Activated CD8-positive, alpha-beta T cell treated with anti-CD3 and anti-CD28 coated beads for 36 hours (primary cell): ENCODE data around the gene SLC30A2. TPM values are rescaled to one million over a fixed set of nuclear protein-coding genes. Genes with fewer than 3 reads are reported as not detected.

ENCODE experiments used
- ATAC-seq: fragments of 200-7000 bp; cut with Tn5 transposase; one replicate; pipeline ENCODE4 v1.10.0; 2021; ENCODE audit warnings: mild to moderate bottlenecking, moderate library complexity
- CTCF ChIA-PET: fragments of 350-600 bp; sonication (Branson Sonifier 250); formaldehyde crosslinking; loops from one replicate; lab custom pipeline; 2021; ENCODE audit warnings: antibody characterized with exemption; lab: Charles Lee
- POLR2A ChIA-PET: fragments of 350-600 bp; sonication (Branson Sonifier 250); formaldehyde crosslinking; loops from one replicate; lab custom pipeline; 2021; ENCODE audit warnings: antibody characterized with exemption; lab: Charles Lee
- DNase-seq: peaks from one replicate; pipeline ENCODE4 v3.0.0-alpha.2; 2020
- H3K27ac Mint-ChIP-seq: one replicate; pipeline ENCODE4 v1.8.0; 2021; ENCODE audit warnings: mild to moderate bottlenecking, mixed read lengths
- H3K27me3 Mint-ChIP-seq: one replicate; pipeline ENCODE4 v1.8.0; 2021; ENCODE audit warnings: mixed read lengths
- H3K36me3 Mint-ChIP-seq: one replicate; pipeline ENCODE4 v1.8.0; 2021; ENCODE audit warnings: low read depth, mixed read lengths
- H3K4me1 Mint-ChIP-seq: one replicate; pipeline ENCODE4 v1.8.0; 2021; ENCODE audit warnings: low read depth, mixed read lengths
- H3K4me3 Mint-ChIP-seq: one replicate; pipeline ENCODE4 v1.8.0; 2021; ENCODE audit warnings: mild to moderate bottlenecking, moderate library complexity, mixed read lengths
- H3K9me3 Mint-ChIP-seq: one replicate; pipeline ENCODE4 v1.8.0; 2021; ENCODE audit warnings: mixed read lengths
- CTCF ChIP-seq: fragments of 200-600 bp; IDR thresholded peaks from one replicate; pipeline ENCODE4 v1.8.0; 2022; ENCODE audit warnings: antibody characterized with exemption, mild to moderate bottlenecking
- intact Hi-C: fragments of 100-400 bp; cut with micrococcal nuclease; formaldehyde crosslinking; loops from one replicate; pipeline ENCODE4 v1.10.0; 2022
- total RNA-seq, 2 experiments: library from RNA; stranded (reverse); gene quantifications; one replicate each; pipeline ENCODE4 v1.2.3, GENCODE V29; 2021

Gene SLC30A2
- total RNA-seq, 2 experiments from 2014 or later: not detected

- H3K4me1 Mint-ChIP-seq: peaks cover 3% of the 10 kb centered on the region
- H3K27ac Mint-ChIP-seq: no peak overlapping the region
- ChIA-PET POLR2A (no interaction called here), CTCF (interaction anchor here (1.5 kb wide), 1 partner anchor 117 kb away, joined by 6 read pairs; no protein-coding TSS in a partner anchor)
- no peaks in the 10 kb centered on the region for H3K27me3 Mint-ChIP-seq
- H3K36me3 Mint-ChIP-seq: no peaks in the 10 kb centered on the region
- TF ChIP-seq CTCF: no peak
- ATAC-seq (no peak), DNase-seq (no peak)
- H3K4me3 Mint-ChIP-seq: no peak overlapping the region
- intact Hi-C loops: no loop called here
- no peaks in the 10 kb centered on the region for H3K9me3 Mint-ChIP-seq
These were observed 17.4 kb downstream of the SLC30A2 start for GRCh38 chr1:26028490-26028980.

- POLR2A ChIA-PET: no interaction called here
- H3K4me3 Mint-ChIP-seq: no peak overlapping the region
- TF ChIP-seq CTCF: no peak
- intact Hi-C loops: no loop called here
- H3K27me3 Mint-ChIP-seq: no peaks in the 10 kb centered on the region
- H3K27ac Mint-ChIP-seq: no peak overlapping the region
- no peaks in the 10 kb centered on the region for H3K36me3 Mint-ChIP-seq
- DNase-seq (peak; percentile 52), ATAC-seq (peak; percentile 78)
- CTCF ChIA-PET: interaction anchor here (0.9 to 1.5 kb wide), 3 partner anchors 11 to 336 kb away, joined by 3 to 6 read pairs (median 4); no protein-coding TSS in a partner anchor
- H3K4me1 Mint-ChIP-seq: peaks cover 3% of the 10 kb centered on the region
- H3K9me3 Mint-ChIP-seq: no peaks in the 10 kb centered on the region
These were observed 18.0 kb downstream of the SLC30A2 start for GRCh38 chr1:26027716-26028489.

GRCh38 chr1:26025517-26025916 lies 20.4 kb downstream of the SLC30A2 start:
- Mint-ChIP-seq H3K9me3 (no peaks in the 10 kb centered on the region), H3K4me3 (no peak overlapping the region), H3K27ac (no peak overlapping the region), H3K27me3 (no peaks in the 10 kb centered on the region), H3K4me1 (peaks cover 3% of the 10 kb centered on the region), H3K36me3 (no peaks in the 10 kb centered on the region)
- ChIA-PET POLR2A (no interaction called here), CTCF (no interaction called here)
- no peak for ATAC-seq
- DNase-seq: no peak
- no peak for TF ChIP-seq CTCF
- intact Hi-C loops: no loop called here

- H3K27ac Mint-ChIP-seq: no peak overlapping the region
- TF ChIP-seq CTCF: no peak
- H3K4me1 Mint-ChIP-seq: peaks cover 3% of the 10 kb centered on the region
- ChIA-PET CTCF (interaction anchor here (1.3 kb wide), 1 partner anchor 129 kb away, joined by 4 read pairs; no protein-coding TSS in a partner anchor), POLR2A (interaction anchor here (0.7 to 1.1 kb wide), 2 partner anchors 10 to 1073 kb away, joined by 3 to 5 read pairs; no protein-coding TSS in a partner anchor)
- H3K27me3 Mint-ChIP-seq: no peaks in the 10 kb centered on the region
- intact Hi-C loops: no loop called here
- H3K4me3 Mint-ChIP-seq: no peak overlapping the region
- DNase-seq (no peak), ATAC-seq (no peak)
- H3K9me3 Mint-ChIP-seq: no peaks in the 10 kb centered on the region
- no peaks in the 10 kb centered on the region for H3K36me3 Mint-ChIP-seq
These were observed 20.9 kb downstream of the SLC30A2 start for GRCh38 chr1:26025060-26025459.

- TF ChIP-seq CTCF: no peak
- intact Hi-C loops: no loop called here
- POLR2A ChIA-PET: interaction anchor here (0.6 to 1.1 kb wide), 2 partner anchors 11 to 18 kb away, joined by 3 read pairs; no protein-coding TSS in a partner anchor
- CTCF ChIA-PET: interaction anchor here (1.3 kb wide), 2 partner anchors 12 to 128 kb away, joined by 4 to 5 read pairs; no protein-coding TSS in a partner anchor
- no peak for ATAC-seq
- Mint-ChIP-seq H3K27ac (no peak overlapping the region), H3K27me3 (no peaks in the 10 kb centered on the region), H3K4me3 (no peak overlapping the region), H3K9me3 (no peaks in the 10 kb centered on the region), H3K4me1 (peaks cover 10% of the 10 kb centered on the region), H3K36me3 (no peaks in the 10 kb centered on the region)
- DNase-seq: no peak
These were observed 22.1 kb downstream of the SLC30A2 start for GRCh38 chr1:26023826-26024225.
